Measurements from ENCODE around the gene ZNF253. TPM values are rescaled to one million over a fixed set of nuclear protein-coding genes. Genes with fewer than 3 reads are reported as not detected.

Gene ZNF253
- total RNA-seq (10 to 100 TPM in 6 of 7 donors, 1 to 10 TPM in 1; 9.1 to 20.3 (median 15.1) TPM), polyA plus RNA-seq (10 to 100 TPM; 12.7 to 16.8 TPM)
- long read RNA-seq, donor 1, transcript ZNF253-203 (4 exons, 3,519 nt), result major isoform, 8 of 15 reads
- long read RNA-seq, donor 1, partial matches to known transcripts, result 0 of 15 reads
- long read RNA-seq, donor 1, other reads (novel, unspliced or antisense), result 1 of 15 reads
- long read RNA-seq, donor 2, transcript ZNF253-203 (4 exons, 3,519 nt), result major isoform, 7 of 12 reads
- long read RNA-seq, donor 2, partial matches to known transcripts, result 0 of 12 reads
- long read RNA-seq, donor 2, other reads (novel, unspliced or antisense), result 0 of 12 reads
- long read RNA-seq, donor 3, transcript ZNF253-203 (4 exons, 3,519 nt), result major isoform, 5 of 13 reads
- long read RNA-seq, donor 3, transcript ZNF253-201 (2 exons, 2,268 nt), result major isoform, 5 of 13 reads
- long read RNA-seq, donor 3, partial matches to known transcripts, result 1 of 13 reads
- long read RNA-seq, donor 3, other reads (novel, unspliced or antisense), result 1 of 13 reads

DNA sequence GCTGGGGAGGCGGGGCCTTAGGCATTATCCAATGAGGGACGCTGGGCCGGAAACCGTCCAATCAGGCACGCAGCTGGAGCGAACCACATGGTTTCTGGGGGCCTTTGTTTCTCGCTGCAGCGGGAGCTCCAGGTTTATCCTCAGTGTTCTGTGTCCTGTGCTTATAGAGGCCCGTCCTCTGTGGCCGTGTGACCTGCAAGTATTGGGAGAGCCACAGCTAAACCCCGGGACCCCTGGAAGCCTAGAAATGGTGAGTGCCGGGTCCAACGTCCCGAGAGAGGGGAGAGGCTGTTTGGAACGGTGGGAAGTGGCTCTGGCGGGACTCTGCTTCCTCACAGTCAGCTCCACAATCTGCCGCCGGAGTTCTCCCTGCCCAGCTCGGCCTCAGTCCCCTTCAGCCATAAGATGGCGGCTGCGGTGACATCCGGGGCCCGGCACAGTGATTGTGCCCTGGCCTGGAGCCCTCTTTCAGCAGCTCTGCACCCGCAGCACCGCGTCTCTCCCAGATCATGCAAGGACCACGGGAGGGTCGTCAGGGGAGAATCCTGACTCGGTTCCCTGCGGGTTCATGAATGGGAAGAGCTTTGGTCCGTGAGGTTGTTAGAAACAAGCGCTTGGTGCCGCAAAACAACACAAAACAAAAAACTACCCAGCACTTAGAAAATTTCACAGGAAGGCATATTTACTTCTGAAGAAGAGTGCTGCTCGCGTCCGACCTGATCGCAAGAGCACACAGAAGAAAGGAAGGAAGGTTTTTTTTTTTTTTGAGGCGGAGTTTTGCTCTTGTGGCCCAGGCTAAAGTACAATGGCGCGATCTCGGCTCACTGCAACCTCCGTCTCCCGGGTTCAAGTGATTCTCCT is at the start of gene ZNF253:
ZNF253 (plus strand) TSS at position 133 of the 861 bp plus-strand sequence; CDS start at position 248, 115 bp downstream.
- H3K9me3 ChIP-seq, result no peaks in the 10 kb centered on the region
- peak within 1 kb of the TSS; percentile 78 for H3K4me3 ChIP-seq
- TF ChIP-seq POLR2A (IDR thresholded peaks at IDR 0.05), result peak; percentile 82
- TF ChIP-seq, protein P1, sequence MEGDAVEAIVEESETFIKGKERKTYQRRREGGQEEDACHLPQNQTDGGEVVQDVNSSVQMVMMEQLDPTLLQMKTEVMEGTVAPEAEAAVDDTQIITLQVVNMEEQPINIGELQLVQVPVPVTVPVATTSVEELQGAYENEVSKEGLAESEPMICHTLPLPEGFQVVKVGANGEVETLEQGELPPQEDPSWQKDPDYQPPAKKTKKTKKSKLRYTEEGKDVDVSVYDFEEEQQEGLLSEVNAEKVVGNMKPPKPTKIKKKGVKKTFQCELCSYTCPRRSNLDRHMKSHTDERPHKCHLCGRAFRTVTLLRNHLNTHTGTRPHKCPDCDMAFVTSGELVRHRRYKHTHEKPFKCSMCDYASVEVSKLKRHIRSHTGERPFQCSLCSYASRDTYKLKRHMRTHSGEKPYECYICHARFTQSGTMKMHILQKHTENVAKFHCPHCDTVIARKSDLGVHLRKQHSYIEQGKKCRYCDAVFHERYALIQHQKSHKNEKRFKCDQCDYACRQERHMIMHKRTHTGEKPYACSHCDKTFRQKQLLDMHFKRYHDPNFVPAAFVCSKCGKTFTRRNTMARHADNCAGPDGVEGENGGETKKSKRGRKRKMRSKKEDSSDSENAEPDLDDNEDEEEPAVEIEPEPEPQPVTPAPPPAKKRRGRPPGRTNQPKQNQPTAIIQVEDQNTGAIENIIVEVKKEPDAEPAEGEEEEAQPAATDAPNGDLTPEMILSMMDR (IDR thresholded peaks at IDR 0.05), result no peak
- peak; percentile 95 to 97 (median 97) for DNase-seq
- WGBS, 3 donors, result 0 to 1% (median 0%) methylated on average over 43 of the region's 43 CpGs
- H3K27me3 ChIP-seq, result no peaks in the 10 kb centered on the region
- H3K27ac ChIP-seq, result peak within 1 kb of the TSS; percentile 50 to 86
- H3K36me3 ChIP-seq, result no peaks in the 10 kb centered on the region
- intact Hi-C loops (cut with DNase I), result no loop called here
- peaks cover 6% of the 10 kb centered on the region for H3K4me1 ChIP-seq (ENCODE audit: insufficient read depth)

DNA sequence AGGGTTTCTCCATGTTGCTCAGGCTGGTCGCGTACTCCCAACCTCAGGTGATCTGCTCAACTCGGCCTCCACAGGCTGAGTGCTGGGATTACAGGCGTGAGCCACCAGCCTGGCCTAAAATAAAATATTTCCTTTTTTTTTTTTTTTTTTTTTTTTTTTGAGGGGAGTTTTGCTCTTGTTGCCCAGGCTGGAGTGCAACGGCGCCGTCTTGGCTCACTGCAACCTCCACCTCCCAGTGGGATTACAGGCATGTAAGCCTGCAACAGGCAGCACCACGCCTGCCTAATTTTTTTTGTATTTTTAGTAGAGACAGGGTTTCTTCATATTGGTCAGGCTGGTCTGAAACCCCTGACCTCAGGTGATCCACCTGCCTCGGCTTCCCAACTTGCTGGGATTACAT is 49.0 kb upstream of the ZNF253 start:
- no peaks in the 10 kb centered on the region for H3K9me3 ChIP-seq
- H3K4me3 ChIP-seq, result no peak overlapping the region
- 74 to 89% (median 82%) methylated on average over 9 of the region's 9 CpGs for WGBS, 3 donors
- TF ChIP-seq POLR2A (IDR thresholded peaks at IDR 0.05), result no peak
- TF ChIP-seq, protein P1 (IDR thresholded peaks at IDR 0.05), result no peak
- TF ChIP-seq EP300 (IDR thresholded peaks at IDR 0.05), result no peak
- H3K27ac ChIP-seq, result no peak overlapping the region
- no peaks in the 10 kb centered on the region for H3K36me3 ChIP-seq
- no peaks in the 10 kb centered on the region for H3K27me3 ChIP-seq
- no peak for DNase-seq
- intact Hi-C loops (cut with DNase I), result no loop called here
- H3K4me1 ChIP-seq (ENCODE audit: insufficient read depth), result peaks cover 1% of the 10 kb centered on the region

DNA sequence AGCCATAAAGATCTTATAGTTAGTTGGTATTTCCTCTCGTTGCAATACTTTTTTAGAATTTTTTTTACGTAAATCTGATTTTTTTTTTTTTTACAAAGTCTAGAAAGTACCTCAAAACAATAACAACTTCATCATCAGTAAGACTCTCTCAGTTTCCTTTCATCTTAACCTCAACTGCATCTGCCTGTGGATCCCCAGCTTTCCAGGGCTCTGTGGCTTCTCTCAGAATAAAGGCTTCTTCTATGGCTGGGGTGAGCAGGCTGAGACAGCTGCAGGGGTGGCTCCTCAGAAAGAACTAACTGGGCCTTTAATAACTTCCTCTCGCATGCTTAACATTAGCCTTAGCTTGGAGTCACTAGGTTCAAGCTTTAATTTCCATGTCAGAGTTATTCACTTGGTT is 48.3 kb upstream of the ZNF253 start:
- Histone ChIP-seq H3K27ac (no peak overlapping the region), H3K9me3 (no peaks in the 10 kb centered on the region), H3K4me3 (no peak overlapping the region), H3K27me3 (no peaks in the 10 kb centered on the region), H3K36me3 (no peaks in the 10 kb centered on the region), H3K4me1 (ENCODE audit: insufficient read depth) (peaks cover 1% of the 10 kb centered on the region)
- WGBS, 3 donors, result 82 to 94% (median 94%) methylated on average over 3 of the region's 3 CpGs
- DNase-seq, result no peak
- intact Hi-C loops (cut with DNase I), result no loop called here
- no peak for TF ChIP-seq POLR2A (IDR thresholded peaks at IDR 0.05)
- TF ChIP-seq, protein P1 (IDR thresholded peaks at IDR 0.05), result no peak

DNA sequence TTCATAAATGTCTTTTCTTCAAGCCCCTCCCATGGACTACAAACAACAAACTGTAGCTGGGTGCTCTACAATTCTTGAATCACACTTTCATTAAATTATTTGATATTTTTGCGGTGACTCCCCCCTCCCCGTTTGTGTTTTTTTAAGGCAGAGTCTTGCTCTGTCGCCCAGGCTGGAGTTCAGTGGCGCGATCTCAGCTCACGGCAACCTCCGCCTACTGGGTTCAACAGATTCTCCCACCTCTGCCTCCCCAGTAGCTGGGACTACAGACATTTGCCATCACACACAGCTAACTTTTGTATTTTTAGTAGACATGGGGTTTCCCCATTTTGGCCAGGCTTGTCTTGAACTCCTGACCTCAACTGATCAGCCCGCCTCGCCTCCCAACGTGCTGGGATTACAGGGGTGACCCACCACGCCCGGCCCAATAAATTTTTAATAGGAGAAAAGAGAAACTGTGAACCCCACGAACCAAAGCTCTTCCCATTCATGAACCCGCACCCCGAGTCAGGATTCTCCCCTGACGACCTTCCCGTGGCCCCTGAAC is 44.8 kb upstream of the ZNF253 start:
- intact Hi-C loops (cut with DNase I), result no loop called here
- Histone ChIP-seq H3K27ac (peak overlapping the region; percentile 56 to 93), H3K36me3 (no peaks in the 10 kb centered on the region), H3K27me3 (no peaks in the 10 kb centered on the region), H3K4me1 (ENCODE audit: insufficient read depth) (peaks cover 1% of the 10 kb centered on the region), H3K9me3 (no peaks in the 10 kb centered on the region), H3K4me3 (peak overlapping the region; percentile 72)
- TF ChIP-seq POLR2A (IDR thresholded peaks at IDR 0.05) (no peak), EP300 (IDR thresholded peaks at IDR 0.05) (no peak)
- TF ChIP-seq, protein P1 (IDR thresholded peaks at IDR 0.05), result no peak
- 7 to 9% (median 7%) methylated on average over 17 of the region's 17 CpGs for WGBS, 3 donors
- DNase-seq, result peak in 1 of 5 donors; percentile 26

Data from ovary (tissue), 10 donors.